Thoracic aorta (tissue), 2 donors: ENCODE results near the gene IMMP1L. TPM values are rescaled to one million over a fixed set of nuclear protein-coding genes. Genes with fewer than 3 reads are reported as not detected.

Source experiments
- ATAC-seq: fragments of 150-250 bp; one replicate; pipeline ENCODE4 v1.8.0; 2017; ENCODE audit warnings: low read depth; ENCODE audit not compliant: insufficient number of reproducible peaks, low FRiP score
- DNase-seq: peaks from one replicate; pipeline ENCODE4 v3.0.0-alpha.2; 2020; ENCODE audit warnings: low spot score
- H3K27ac ChIP-seq, 2 donors: fragments of 200-600 bp; sonication (generic); 1 replicate in 1 of 2; 2 replicates in 1 of 2; pipeline ENCODE4 v1.5.1; 2016; ENCODE audit warnings: mild to moderate bottlenecking in 2 of 2, moderate library complexity in 2 of 2
- H3K27me3 ChIP-seq: fragments of 200-600 bp; sonication (generic); replicated peaks from 2 replicates; pipeline ENCODE4 v1.6.0; 2016; ENCODE audit warnings: mild to moderate bottlenecking; ENCODE audit not compliant: insufficient read depth
- H3K36me3 ChIP-seq: fragments of 200-600 bp; sonication (generic); one replicate; pipeline ENCODE4 v1.5.1; 2016
- H3K4me1 ChIP-seq, 2 donors: fragments of 200-600 bp; sonication (generic); 1 replicate in 1 of 2; 2 replicates in 1 of 2; pipeline versions ENCODE4 v1.5.1 to v1.6.0; 2016; ENCODE audit warnings: low read depth in 2 of 2, mild to moderate bottlenecking in 1 of 2; ENCODE audit not compliant: control insufficient read depth in 1 of 2
- H3K4me3 ChIP-seq: fragments of 200-600 bp; sonication (generic); 2 replicates; pipeline ENCODE4 v1.5.1; 2016; ENCODE audit warnings: mild to moderate bottlenecking
- H3K9me3 ChIP-seq: fragments of 200-600 bp; sonication (generic); 2 replicates; pipeline ENCODE4 v1.5.1; 2016
- total RNA-seq, 2 donors: library from RNA; depleted of rRNA; stranded (reverse); fragments of >200 nt; gene quantifications; one replicate each; pipeline versions ENCODE4 v1.1.0 to v1.2.3, GENCODE V29; 2016
- TF ChIP-seq, protein P1 (sequence below): fragments of 200-600 bp; sonication (generic); IDR thresholded peaks from one replicate; pipeline ENCODE4 v1.5.1; 2019; ENCODE audit warnings: antibody characterized with exemption

IMMP1L gene
- total RNA-seq, 2 donors from 2014 or later = 8.0 to 13.4 TPM

DNA sequence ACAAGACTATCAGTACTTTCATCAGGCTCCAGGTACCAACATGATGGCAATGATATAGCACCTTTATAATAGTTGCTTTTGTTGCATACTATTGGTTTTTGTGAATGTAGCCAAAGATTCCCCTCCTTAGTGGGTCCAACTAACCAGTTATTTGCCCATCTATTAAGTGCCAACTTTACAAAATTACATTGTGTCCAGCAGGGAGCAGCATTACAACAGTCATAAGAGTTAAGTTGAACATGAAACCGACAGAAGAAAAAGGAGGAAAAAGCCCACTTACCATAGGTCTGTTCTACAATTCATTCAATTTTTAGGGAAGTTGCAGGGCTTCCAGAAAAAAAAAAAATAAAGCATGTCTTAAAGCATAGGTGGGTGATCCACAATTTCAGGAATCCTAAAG lies 21.6 kb downstream of the IMMP1L start:
- H3K36me3 ChIP-seq = no peaks in the 10 kb centered on the region
- H3K4me3 ChIP-seq = no peak overlapping the region
- no peak for DNase-seq
- ATAC-seq = no peak
- no peaks in the 10 kb centered on the region for H3K4me1 ChIP-seq
- H3K27me3 ChIP-seq = no peaks in the 10 kb centered on the region
- H3K27ac ChIP-seq = no peak overlapping the region
- H3K9me3 ChIP-seq = no peaks in the 10 kb centered on the region
- TF ChIP-seq, protein P1, sequence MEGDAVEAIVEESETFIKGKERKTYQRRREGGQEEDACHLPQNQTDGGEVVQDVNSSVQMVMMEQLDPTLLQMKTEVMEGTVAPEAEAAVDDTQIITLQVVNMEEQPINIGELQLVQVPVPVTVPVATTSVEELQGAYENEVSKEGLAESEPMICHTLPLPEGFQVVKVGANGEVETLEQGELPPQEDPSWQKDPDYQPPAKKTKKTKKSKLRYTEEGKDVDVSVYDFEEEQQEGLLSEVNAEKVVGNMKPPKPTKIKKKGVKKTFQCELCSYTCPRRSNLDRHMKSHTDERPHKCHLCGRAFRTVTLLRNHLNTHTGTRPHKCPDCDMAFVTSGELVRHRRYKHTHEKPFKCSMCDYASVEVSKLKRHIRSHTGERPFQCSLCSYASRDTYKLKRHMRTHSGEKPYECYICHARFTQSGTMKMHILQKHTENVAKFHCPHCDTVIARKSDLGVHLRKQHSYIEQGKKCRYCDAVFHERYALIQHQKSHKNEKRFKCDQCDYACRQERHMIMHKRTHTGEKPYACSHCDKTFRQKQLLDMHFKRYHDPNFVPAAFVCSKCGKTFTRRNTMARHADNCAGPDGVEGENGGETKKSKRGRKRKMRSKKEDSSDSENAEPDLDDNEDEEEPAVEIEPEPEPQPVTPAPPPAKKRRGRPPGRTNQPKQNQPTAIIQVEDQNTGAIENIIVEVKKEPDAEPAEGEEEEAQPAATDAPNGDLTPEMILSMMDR = no peak

DNA sequence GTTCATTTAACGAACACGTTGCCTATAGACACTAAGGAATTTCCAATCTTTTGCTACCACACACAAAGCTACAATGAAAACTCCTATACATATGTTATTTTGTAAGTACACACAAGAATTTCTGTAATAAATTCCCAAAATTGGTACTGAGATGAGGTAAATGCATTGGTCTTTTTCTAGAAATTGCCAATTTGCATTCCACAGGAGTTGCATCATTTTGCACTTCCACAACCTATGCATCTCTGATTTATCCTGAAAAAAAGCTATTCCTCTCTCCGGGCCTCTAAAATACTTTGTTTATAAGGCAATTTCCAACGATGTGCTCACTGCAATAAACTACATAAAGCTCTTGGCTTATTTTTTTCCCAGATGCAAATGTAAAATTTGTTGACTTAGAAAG lies 24.9 kb downstream of the IMMP1L start:
- H3K27me3 ChIP-seq = no peaks in the 10 kb centered on the region
- no peaks in the 10 kb centered on the region for H3K36me3 ChIP-seq
- TF ChIP-seq, protein P1 = no peak

DNA sequence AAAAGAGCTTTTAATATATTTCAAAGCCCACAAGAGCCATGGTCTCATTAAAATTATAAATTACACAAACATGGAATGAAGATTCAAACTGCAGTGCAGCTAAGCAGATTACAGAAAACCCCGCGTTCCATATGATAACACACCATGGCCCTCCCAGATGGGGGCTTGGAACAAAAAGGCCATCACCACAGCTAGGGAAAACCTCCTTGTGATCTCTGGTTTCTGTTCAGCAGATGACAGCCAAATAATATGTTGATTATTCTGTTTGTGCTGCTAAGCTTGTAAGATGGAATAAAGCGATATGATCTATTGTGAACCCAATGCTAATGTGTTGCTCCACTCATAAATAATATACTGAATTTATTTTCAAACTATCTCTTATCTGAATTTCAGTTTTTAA lies 28.5 kb downstream of the IMMP1L start:
- ATAC-seq = no peak
- H3K27me3 ChIP-seq = no peaks in the 10 kb centered on the region
- DNase-seq = no peak

More for the DNA sequence above, 24.9 kb downstream of the IMMP1L start:
- no peak for DNase-seq
- H3K4me3 ChIP-seq = no peak overlapping the region
- H3K9me3 ChIP-seq = no peaks in the 10 kb centered on the region
- H3K4me1 ChIP-seq = peaks cover 0 to 4% of the 10 kb centered on the region in 2 donors
- no peak for ATAC-seq
- no peak overlapping the region for H3K27ac ChIP-seq

DNA sequence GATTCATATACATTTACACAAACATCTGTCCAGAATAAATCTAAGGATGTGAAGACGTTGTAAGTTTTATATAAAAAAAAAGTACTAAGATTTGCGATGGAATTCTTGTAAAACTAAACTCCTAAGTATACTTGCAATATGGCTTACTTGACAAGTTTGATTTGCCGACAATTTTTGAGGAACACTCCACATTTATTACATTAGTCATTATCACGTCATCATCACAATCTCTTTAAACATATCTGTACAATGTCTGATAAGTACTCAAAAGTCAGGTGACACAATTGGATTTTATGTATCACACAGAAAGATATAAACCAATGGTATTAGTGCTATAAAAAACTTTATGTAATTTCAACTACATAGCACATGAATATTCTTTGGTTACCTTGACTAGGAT lies 30.4 kb downstream of the IMMP1L start:
- H3K36me3 ChIP-seq = no peaks in the 10 kb centered on the region
- ATAC-seq = no peak
- H3K27me3 ChIP-seq = no peaks in the 10 kb centered on the region
- H3K4me3 ChIP-seq = no peak overlapping the region
- TF ChIP-seq, protein P1 = no peak
- no peak for DNase-seq
- no peak overlapping the region for H3K27ac ChIP-seq
- no peaks in the 10 kb centered on the region for H3K9me3 ChIP-seq
- H3K4me1 ChIP-seq = peaks cover 0 to 4% of the 10 kb centered on the region in 2 donors

More for the DNA sequence above, 28.5 kb downstream of the IMMP1L start:
- no peaks in the 10 kb centered on the region for H3K36me3 ChIP-seq
- H3K27ac ChIP-seq = no peak overlapping the region
- TF ChIP-seq, protein P1 = no peak
- peaks cover 0 to 4% of the 10 kb centered on the region in 2 donors for H3K4me1 ChIP-seq
- H3K4me3 ChIP-seq = no peak overlapping the region
- no peaks in the 10 kb centered on the region for H3K9me3 ChIP-seq

DNA sequence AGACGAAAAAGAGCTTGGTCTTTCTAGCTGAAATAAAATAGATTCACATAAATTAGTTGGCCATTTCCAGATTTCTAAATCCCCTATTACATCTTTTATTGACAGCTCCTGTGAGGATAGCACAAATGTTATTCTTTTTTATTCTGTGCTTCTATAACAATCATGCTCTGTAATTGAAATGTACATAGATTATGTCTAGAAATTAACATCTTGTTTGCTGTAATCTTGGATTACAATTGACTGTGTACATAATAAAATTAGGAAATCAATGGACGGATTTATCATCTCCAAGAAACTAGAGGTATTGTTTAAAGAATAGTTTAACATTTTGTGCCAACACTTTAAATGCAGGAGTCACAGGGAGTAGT lies 31.2 kb downstream of the IMMP1L start:
- no peak for DNase-seq
- no peaks in the 10 kb centered on the region for H3K9me3 ChIP-seq
- TF ChIP-seq, protein P1 = no peak
- peaks cover 0 to 4% of the 10 kb centered on the region in 2 donors for H3K4me1 ChIP-seq
- no peak for ATAC-seq
- no peaks in the 10 kb centered on the region for H3K36me3 ChIP-seq
- H3K4me3 ChIP-seq = no peak overlapping the region
- no peak overlapping the region for H3K27ac ChIP-seq
- no peaks in the 10 kb centered on the region for H3K27me3 ChIP-seq
